ENCODE data around the gene EIF4G1.

DNA sequence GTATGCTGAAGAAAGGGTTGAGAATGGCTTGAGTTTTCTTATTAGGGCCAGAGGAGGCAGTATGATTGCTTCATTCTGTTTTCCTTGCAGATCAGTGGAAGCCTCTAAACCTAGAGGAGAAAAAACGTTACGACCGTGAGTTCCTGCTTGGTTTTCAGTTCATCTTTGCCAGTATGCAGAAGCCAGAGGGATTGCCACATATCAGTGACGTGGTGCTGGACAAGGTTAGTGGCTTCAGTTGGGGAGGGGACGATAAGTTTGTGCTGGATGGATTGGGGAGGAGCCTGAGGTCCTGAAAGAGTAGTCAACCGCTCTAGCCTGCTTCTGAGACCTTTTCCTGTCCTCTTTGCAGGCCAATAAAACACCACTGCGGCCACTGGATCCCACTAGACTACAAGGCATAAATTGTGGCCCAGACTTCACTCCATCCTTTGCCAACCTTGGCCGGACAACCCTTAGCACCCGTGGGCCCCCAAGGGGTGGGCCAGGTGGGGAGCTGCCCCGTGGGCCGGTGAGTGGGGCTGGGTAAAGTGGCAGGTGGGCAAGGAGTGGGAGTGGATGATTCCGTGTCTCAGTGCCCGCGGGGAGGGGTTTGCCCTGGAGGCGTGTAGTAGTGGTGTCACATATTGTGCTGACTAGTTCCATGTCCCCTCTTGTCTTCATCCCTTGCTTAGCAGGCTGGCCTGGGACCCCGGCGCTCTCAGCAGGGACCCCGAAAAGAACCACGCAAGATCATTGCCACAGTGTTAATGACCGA, 8.5 kb downstream of the EIF4G1 start:
- TF ChIP-seq, protein P1, sequence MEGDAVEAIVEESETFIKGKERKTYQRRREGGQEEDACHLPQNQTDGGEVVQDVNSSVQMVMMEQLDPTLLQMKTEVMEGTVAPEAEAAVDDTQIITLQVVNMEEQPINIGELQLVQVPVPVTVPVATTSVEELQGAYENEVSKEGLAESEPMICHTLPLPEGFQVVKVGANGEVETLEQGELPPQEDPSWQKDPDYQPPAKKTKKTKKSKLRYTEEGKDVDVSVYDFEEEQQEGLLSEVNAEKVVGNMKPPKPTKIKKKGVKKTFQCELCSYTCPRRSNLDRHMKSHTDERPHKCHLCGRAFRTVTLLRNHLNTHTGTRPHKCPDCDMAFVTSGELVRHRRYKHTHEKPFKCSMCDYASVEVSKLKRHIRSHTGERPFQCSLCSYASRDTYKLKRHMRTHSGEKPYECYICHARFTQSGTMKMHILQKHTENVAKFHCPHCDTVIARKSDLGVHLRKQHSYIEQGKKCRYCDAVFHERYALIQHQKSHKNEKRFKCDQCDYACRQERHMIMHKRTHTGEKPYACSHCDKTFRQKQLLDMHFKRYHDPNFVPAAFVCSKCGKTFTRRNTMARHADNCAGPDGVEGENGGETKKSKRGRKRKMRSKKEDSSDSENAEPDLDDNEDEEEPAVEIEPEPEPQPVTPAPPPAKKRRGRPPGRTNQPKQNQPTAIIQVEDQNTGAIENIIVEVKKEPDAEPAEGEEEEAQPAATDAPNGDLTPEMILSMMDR (conservative IDR thresholded peaks at IDR 0.05; ENCODE audit: low read depth in 2 of 2), result no peak
- no peak for TF ChIP-seq POLR2AphosphoS5 (IDR thresholded peaks at IDR 0.05; ENCODE audit: low read depth)
- no peak for TF ChIP-seq EZH2 (IDR thresholded peaks at IDR 0.05; ENCODE audit: low read depth, unreplicated experiment)
- TF ChIP-seq CREB1 (CRISPR knock-in tag; IDR thresholded peaks at IDR 0.05; ENCODE audit: low read depth), result no peak
- TF ChIP-seq EZH2phosphoT487 (IDR thresholded peaks at IDR 0.05; ENCODE audit: unreplicated experiment), result no peak
